GM12878 (cell line): ENCODE measurements around the gene C5AR2. TPM values are rescaled to one million over a fixed set of nuclear protein-coding genes. Genes with fewer than 3 reads are reported as not detected.

Experiments used
- ATAC-seq: fragments of 200-7000 bp; cut with Tn5 transposase; 3 replicates; pipeline ENCODE4 v1.9.1; 2020; ENCODE audit warnings: mild to moderate bottlenecking, moderate library complexity
- BruUV-seq: library from RNA; stranded (reverse); fragments of 400-500 nt; replicated peaks from 2 replicates; lab custom pipeline; 2021; lab: Mats Ljungman, UMichigan
- CTCF ChIA-PET: fragments of 300-600 bp; sonication (Branson Sonifier 250); formaldehyde crosslinking; extraction: SDS; loops from one replicate; lab custom pipeline; 2021; ENCODE audit warnings: inconsistent platforms; lab: Yijun Ruan, JAX
- POLR2A ChIA-PET: fragments of 350-600 bp; formaldehyde crosslinking; extraction: SDS; loops from one replicate; lab custom pipeline; 2021; ENCODE audit warnings: inconsistent platforms; lab: Charles Lee
- RAD21 ChIA-PET: fragments of 300-600 bp; sonication (Branson Sonifier 250); formaldehyde crosslinking; loops from one replicate; lab custom pipeline; 2023; ENCODE audit warnings: antibody characterized with exemption; ENCODE audit not compliant: unreplicated experiment; lab: Charles Lee
- SMC1A ChIA-PET: fragments of 300-600 bp; sonication (Branson Sonifier 250); formaldehyde crosslinking; loops from one replicate; lab custom pipeline; 2023; ENCODE audit not compliant: unreplicated experiment, uncharacterized antibody; lab: Charles Lee
- DNase-seq: peaks from one replicate; pipeline ENCODE4 v3.0.0-alpha.2; 2011; ENCODE audit warnings: low read depth, low spot score
- FAIRE-seq: peaks from 3 replicates; lab custom pipeline; 2011; peaks lifted over from hg19 to GRCh38; lab: Jason Lieb, UNC
- H2AFZ ChIP-seq: 2 replicates; pipeline ENCODE4 v1.6.0; 2011; ENCODE audit warnings: low read depth, low read length, control low read depth; ENCODE audit not compliant: control insufficient read depth
- H3K27ac ChIP-seq: 2 replicates; pipeline ENCODE4 v1.5.1; 2011; ENCODE audit warnings: control low read depth; ENCODE audit not compliant: control insufficient read depth, insufficient read depth
- H3K27me3 ChIP-seq, 2 experiments: replicated peaks in 1 of 2; 2 replicates each; pipeline versions ENCODE4 v1.6.0 to v1.6.1; 2011; ENCODE audit warnings: low read length in 1 of 2; ENCODE audit not compliant: control insufficient read depth in 2 of 2, insufficient read depth in 2 of 2
- H3K36me3 ChIP-seq, 2 experiments: 2 replicates each; pipeline ENCODE4 v1.5.1; 2011; ENCODE audit warnings: low read length in 1 of 2; ENCODE audit not compliant: control insufficient read depth in 2 of 2, insufficient read depth in 2 of 2
- H3K4me1 ChIP-seq: 2 replicates; pipeline ENCODE4 v1.6.1; 2011; ENCODE audit warnings: mild to moderate bottlenecking, low read length, moderate library complexity, mixed read lengths; ENCODE audit not compliant: control insufficient read depth, insufficient read depth
- H3K4me2 ChIP-seq: 2 replicates; pipeline ENCODE4 v1.6.0; 2011; ENCODE audit warnings: control low read depth; ENCODE audit not compliant: control insufficient read depth, insufficient read depth
- H3K4me3 ChIP-seq: fragments of 200-600 bp; sonication (generic); 2 replicates; pipeline ENCODE4 v1.5.1; 2016
- H3K79me2 ChIP-seq: 2 replicates; pipeline ENCODE4 v1.6.0; 2011; ENCODE audit warnings: low read length; ENCODE audit not compliant: control insufficient read depth, insufficient read depth
- H3K9ac ChIP-seq: 2 replicates; pipeline ENCODE4 v1.8.0; 2011; ENCODE audit warnings: low read length, control low read depth, mixed read lengths; ENCODE audit not compliant: control insufficient read depth, insufficient read depth
- H3K9me3 ChIP-seq: replicated peaks from 3 replicates; pipeline ENCODE4 v1.5.1; 2011; ENCODE audit warnings: mild to moderate bottlenecking, low read length; ENCODE audit not compliant: control insufficient read depth, insufficient read depth
- H4K20me1 ChIP-seq: 2 replicates; pipeline ENCODE4 v1.6.0; 2011; ENCODE audit not compliant: control insufficient read depth, insufficient read depth
- CEBPB ChIP-seq, 2 experiments: fragments of 150-350 bp in 1 of 2; IDR thresholded peaks; 2 replicates each; pipeline ENCODE4 v1.6.1; 2012 to 2014; ENCODE audit warnings: low read depth in 2 of 2, low read length in 2 of 2, borderline replicate concordance in 1 of 2, inconsistent platforms in 1 of 2
- E2F8 ChIP-seq: fragments of 450-650 bp; IDR thresholded peaks from 2 replicates; pipeline ENCODE4 v1.6.1; 2018; ENCODE audit warnings: mild to moderate bottlenecking, low read depth, moderate library complexity; ENCODE audit not compliant: partially characterized antibody
- IRF3 ChIP-seq: fragments of 450-650 bp; IDR thresholded peaks from 2 replicates; pipeline ENCODE4 v1.6.1; 2014; ENCODE audit warnings: mild to moderate bottlenecking
- MEF2B ChIP-seq: fragments of 450-650 bp; IDR thresholded peaks from 2 replicates; pipeline ENCODE4 v1.6.1; 2018; ENCODE audit warnings: mild to moderate bottlenecking, moderate library complexity; ENCODE audit not compliant: partially characterized antibody, poor library complexity, severe bottlenecking
- MTA2 ChIP-seq: fragments of 450-650 bp; IDR thresholded peaks from 2 replicates; pipeline ENCODE4 v1.6.1; 2016; ENCODE audit warnings: low read depth, mild to moderate bottlenecking, moderate library complexity
- SMAD1 ChIP-seq: fragments of 450-650 bp; IDR thresholded peaks from 2 replicates; pipeline ENCODE4 v1.6.1; 2018; ENCODE audit warnings: mild to moderate bottlenecking, low read depth; ENCODE audit not compliant: partially characterized antibody
- SMAD5 ChIP-seq: IDR thresholded peaks from 2 replicates; pipeline ENCODE4 v1.6.1; 2016; ENCODE audit warnings: antibody characterized with exemption, low read depth
- SREBF1 ChIP-seq: IDR thresholded peaks from 2 replicates; pipeline ENCODE4 v1.6.1; 2012; ENCODE audit warnings: mild to moderate bottlenecking, low read length
- ZNF217 ChIP-seq: fragments of 450-650 bp; IDR thresholded peaks from 2 replicates; pipeline ENCODE4 v1.6.1; 2017; ENCODE audit warnings: antibody characterized with exemption, mild to moderate bottlenecking
- ZNF384 ChIP-seq: IDR thresholded peaks from 2 replicates; pipeline ENCODE4 v1.6.1; 2012; ENCODE audit warnings: low read depth, mild to moderate bottlenecking, low read length, improper control_type of control experiment, borderline replicate concordance
- WGBS: methylation state at CpG from one replicate; pipeline ENCODE4 v1.1.6; 2016; ENCODE audit warnings: low lambda C conversion rate; ENCODE audit not compliant: insufficient replicate concordance, insufficient coverage; ENCODE audit errors: missing lambda C conversion rate; 5-methylcytosine and 5-hydroxymethylcytosine counted together
- in situ Hi-C: fragments of 300-500 bp; cut with MboI; formaldehyde crosslinking; loops from 9 replicates; pipeline ENCODE4 v1.14.3; 2018; ENCODE audit warnings: mixed read lengths
- intact Hi-C: fragments of 100-400 bp; cut with micrococcal nuclease; formaldehyde crosslinking; loops from one replicate; pipeline ENCODE4 v1.14.2; 2022; ENCODE audit not compliant: unreplicated experiment
- polyA plus RNA-seq, 11 experiments: library from polyadenylated mRNA; depleted of rRNA in 4 of 11; unstranded in 6 of 11; stranded (reverse) in 5 of 11; fragments of >200 nt; fragmentation: Nextera tagmentation in 4 of 11; fragmentation: Illumina TruSeq in 1 of 11; extraction: Ambion mirVana in 4 of 11; extraction: Trizol in 1 of 11; gene quantifications; 1 replicate in 1 of 11; 2 replicates in 10 of 11; pipeline versions ENCODE4 v1.2.1 to v1.2.3, GENCODE V29; 2011 to 2016; ENCODE audit warnings: inconsistent platforms in 2 of 11, missing spikeins in 2 of 11, low read depth in 1 of 11
- total RNA-seq, 4 experiments: library from RNA; depleted of rRNA in 3 of 4; stranded (reverse); fragments of >200 nt in 3 of 4; fragmentation: Illumina TruSeq in 1 of 4; extraction: Trizol in 1 of 4; gene quantifications; 2 replicates each; pipeline versions ENCODE4 v1.2.1 to v1.2.3, GENCODE V29; 2013 to 2021
- TF ChIP-seq, protein P1 (sequence below): fragments of 450-650 bp; formaldehyde crosslinking; IDR thresholded peaks from 2 replicates; pipeline ENCODE4 v1.5.0; 2022; ENCODE audit warnings: mild to moderate bottlenecking, missing genetic modification characterization
- TF ChIP-seq, protein P2 (sequence below): IDR thresholded peaks from 2 replicates; pipeline ENCODE4 v1.6.1; 2011; ENCODE audit warnings: borderline replicate concordance, low read depth, mild to moderate bottlenecking, moderate library complexity, low read length; ENCODE audit not compliant: insufficient read depth, poor library complexity, severe bottlenecking

The C5AR2 gene
- total and polyA plus RNA-seq, 10 of the 15 experiments (the other 5 are each of a cell fraction or from before 2014, with no cell fraction given), result 0.01 TPM; not detected in 9

DNA sequence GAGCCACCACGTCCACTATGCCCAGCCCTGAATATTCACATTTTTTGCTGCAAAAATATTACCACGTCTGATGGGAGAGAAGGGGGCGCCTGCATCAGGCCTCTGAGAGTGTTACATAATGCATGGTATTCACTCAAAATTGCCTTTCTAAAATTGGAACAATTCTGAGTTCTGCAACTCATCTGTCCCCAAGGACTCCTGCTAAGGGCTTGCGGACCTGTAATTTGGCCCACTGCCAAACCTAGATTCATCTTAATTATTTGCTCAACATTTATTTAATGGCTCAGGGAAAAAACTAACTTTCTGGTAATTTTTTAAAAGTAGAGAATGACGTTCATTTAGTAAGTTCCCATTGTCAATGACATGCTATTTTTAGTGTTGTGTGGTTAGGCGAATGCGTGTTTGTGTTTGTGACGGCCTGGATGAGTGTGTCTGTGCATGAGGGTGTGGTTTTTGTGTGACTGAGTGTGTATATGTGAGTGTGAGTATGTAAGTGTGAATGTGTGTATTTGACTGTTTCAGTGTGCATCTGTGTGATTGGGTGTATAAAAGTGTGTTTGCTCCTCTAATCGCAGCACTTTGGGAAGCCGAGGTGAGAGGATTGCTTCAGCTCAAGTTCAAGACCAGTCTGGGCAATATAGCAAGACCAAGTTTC is 48.4 kb upstream of the C5AR2 start:
- in situ Hi-C loops, result no loop called here
- whole genome bisulfite sequencing, result 17% methylated on average over 10 of the region's 10 CpGs
- ChIA-PET RAD21 (no interaction called here), POLR2A (no interaction called here), SMC1A (interaction anchor here (1.3 to 2.2 kb wide), 3 partner anchors 8 to 145 kb away, joined by 4 to 9 read pairs (median 6); partner anchors contain the start of gene INAFM1), CTCF (interaction anchor here (1.7 to 3.5 kb wide), 4 partner anchors 8 to 145 kb away, joined by 6 to 28 read pairs (median 20); partner anchors contain the start of genes DHX34 and INAFM1)
- Histone ChIP-seq H3K27ac (no peak overlapping the region), H3K4me3 (no peak overlapping the region), H3K9me3 (no peaks in the 10 kb centered on the region), H3K4me2 (no peak overlapping the region), H3K27me3 (no peaks in the 10 kb centered on the region), H3K36me3 (no peaks in the 10 kb centered on the region), H3K4me1 (peaks cover 7% of the 10 kb centered on the region), H4K20me1 (no peaks in the 10 kb centered on the region), H2AFZ (no peak overlapping the region), H3K79me2 (no peaks in the 10 kb centered on the region), H3K9ac (no peak overlapping the region)
- intact Hi-C loops, result loop anchor here (1.0 to 10.0 kb wide), 3 partner anchors 144 to 421 kb away; partner anchors contain the start of gene NAPA
- DNase-seq (no peak), ATAC-seq (no peak), FAIRE-seq (peak; percentile 44)
- BruUV-seq, result no TSS peak
- TF ChIP-seq, protein P1, sequence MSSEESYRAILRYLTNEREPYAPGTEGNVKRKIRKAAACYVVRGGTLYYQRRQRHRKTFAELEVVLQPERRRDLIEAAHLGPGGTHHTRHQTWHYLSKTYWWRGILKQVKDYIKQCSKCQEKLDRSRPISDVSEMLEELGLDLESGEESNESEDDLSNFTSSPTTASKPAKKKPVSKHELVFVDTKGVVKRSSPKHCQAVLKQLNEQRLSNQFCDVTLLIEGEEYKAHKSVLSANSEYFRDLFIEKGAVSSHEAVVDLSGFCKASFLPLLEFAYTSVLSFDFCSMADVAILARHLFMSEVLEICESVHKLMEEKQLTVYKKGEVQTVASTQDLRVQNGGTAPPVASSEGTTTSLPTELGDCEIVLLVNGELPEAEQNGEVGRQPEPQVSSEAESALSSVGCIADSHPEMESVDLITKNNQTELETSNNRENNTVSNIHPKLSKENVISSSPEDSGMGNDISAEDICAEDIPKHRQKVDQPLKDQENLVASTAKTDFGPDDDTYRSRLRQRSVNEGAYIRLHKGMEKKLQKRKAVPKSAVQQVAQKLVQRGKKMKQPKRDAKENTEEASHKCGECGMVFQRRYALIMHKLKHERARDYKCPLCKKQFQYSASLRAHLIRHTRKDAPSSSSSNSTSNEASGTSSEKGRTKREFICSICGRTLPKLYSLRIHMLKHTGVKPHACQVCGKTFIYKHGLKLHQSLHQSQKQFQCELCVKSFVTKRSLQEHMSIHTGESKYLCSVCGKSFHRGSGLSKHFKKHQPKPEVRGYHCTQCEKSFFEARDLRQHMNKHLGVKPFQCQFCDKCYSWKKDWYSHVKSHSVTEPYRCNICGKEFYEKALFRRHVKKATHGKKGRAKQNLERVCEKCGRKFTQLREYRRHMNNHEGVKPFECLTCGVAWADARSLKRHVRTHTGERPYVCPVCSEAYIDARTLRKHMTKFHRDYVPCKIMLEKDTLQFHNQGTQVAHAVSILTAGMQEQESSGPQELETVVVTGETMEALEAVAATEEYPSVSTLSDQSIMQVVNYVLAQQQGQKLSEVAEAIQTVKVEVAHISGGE (CRISPR knock-in tag), result no peak
- TF ChIP-seq MTA2 (peak; percentile 59; the same call in 1 of the 2 replicates), ZNF217 (no peak), CEBPB (IDR thresholded peaks at IDR 0.05; ENCODE audit: borderline replicate concordance in 1 of 2, low read depth in 2 of 2, low read length in 2 of 2) (no peak), SREBF1 (no peak), IRF3 (no peak), ZNF384 (no peak), MEF2B (peak; percentile 81), E2F8 (no peak), SMAD1 (peak; percentile 96), SMAD5 (no peak)
- TF ChIP-seq, protein P2, sequence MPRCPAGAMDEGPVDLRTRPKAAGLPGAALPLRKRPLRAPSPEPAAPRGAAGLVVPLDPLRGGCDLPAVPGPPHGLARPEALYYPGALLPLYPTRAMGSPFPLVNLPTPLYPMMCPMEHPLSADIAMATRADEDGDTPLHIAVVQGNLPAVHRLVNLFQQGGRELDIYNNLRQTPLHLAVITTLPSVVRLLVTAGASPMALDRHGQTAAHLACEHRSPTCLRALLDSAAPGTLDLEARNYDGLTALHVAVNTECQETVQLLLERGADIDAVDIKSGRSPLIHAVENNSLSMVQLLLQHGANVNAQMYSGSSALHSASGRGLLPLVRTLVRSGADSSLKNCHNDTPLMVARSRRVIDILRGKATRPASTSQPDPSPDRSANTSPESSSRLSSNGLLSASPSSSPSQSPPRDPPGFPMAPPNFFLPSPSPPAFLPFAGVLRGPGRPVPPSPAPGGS, result peak; percentile 20
